Ovary (tissue), 9 donors: Measurements from ENCODE around the gene RAPSN. TPM values are rescaled to one million over a fixed set of nuclear protein-coding genes. Genes with fewer than 3 reads are reported as not detected.

ENCODE experiments used
- DNase-seq, 5 donors: peaks; one replicate each; pipeline ENCODE4 v3.0.0-alpha.2; 2019 to 2020
- H3K27ac ChIP-seq, 2 donors: fragments of 200-600 bp; one replicate each; pipeline versions ENCODE4 v1.5.1 to v1.8.0; 2019 to 2022
- H3K27me3 ChIP-seq: fragments of 200-600 bp; one replicate; pipeline ENCODE4 v1.8.0; 2022
- H3K36me3 ChIP-seq: fragments of 200-600 bp; sonication (generic); one replicate; pipeline ENCODE4 v1.5.1; 2019
- H3K4me1 ChIP-seq: one replicate; pipeline ENCODE4 v1.8.1; 2013; ENCODE audit warnings: mild to moderate bottlenecking, moderate library complexity; ENCODE audit not compliant: insufficient read depth
- H3K4me3 ChIP-seq: fragments of 200-600 bp; sonication (generic); one replicate; pipeline ENCODE4 v1.5.1; 2017
- H3K9me3 ChIP-seq, 2 donors: fragments of 200-600 bp in 1 of 2; sonication (generic) in 1 of 2; one replicate each; pipeline versions ENCODE4 v1.5.1 to v1.8.1; 2013 to 2019; ENCODE audit warnings: mild to moderate bottlenecking in 1 of 2, moderate library complexity in 1 of 2
- EP300 ChIP-seq: sonication (generic); formaldehyde crosslinking; IDR thresholded peaks from one replicate; pipeline ENCODE4 v1.6.1; 2017; ENCODE audit warnings: antibody characterized with exemption
- POLR2A ChIP-seq: fragments of 450-650 bp; IDR thresholded peaks from one replicate; pipeline ENCODE4 v1.6.1; 2017; ENCODE audit warnings: antibody characterized with exemption, mild to moderate bottlenecking, moderate library complexity
- WGBS, 3 donors: extraction: QIAGEN DNeasy Blood & Tissue Kit in 1 of 3; methylation state at CpG; one replicate each; pipeline versions ENCODE4 v1.1.5 to v1.1.7; 2013 to 2017; 5-methylcytosine and 5-hydroxymethylcytosine counted together
- intact Hi-C, 4 donors: fragments of 100-400 bp; cut with DNase I; formaldehyde crosslinking; loops; one replicate each; pipeline versions ENCODE4 v1.11.0 to v1.15.1; 2022 to 2023
- microRNA-seq, 3 donors: library from miRNA; unstranded; fragments of <30 nt; microRNA quantifications; one replicate each; pipeline versions ENCODE4 to v1.2.0, GENCODE V29; 2019 to 2020
- polyA plus RNA-seq, 2 donors: library from polyadenylated mRNA; stranded (reverse); fragments of 200-250 nt in 1 of 2; fragments of 350-450 nt in 1 of 2; fragmentation: Illumina TruSeq in 1 of 2; extraction: RNeasy Lipid Tissue Mini Kit (QIAGEN cat#74804) in 1 of 2; gene quantifications; one replicate each; pipeline ENCODE4 v1.2.3, GENCODE V29; 2013 to 2014
- small RNA-seq: library from RNA; depleted of rRNA; stranded (forward); fragments of <200 nt; gene quantifications from one replicate; pipeline ENCODE3, GENCODE V24; 2016
- total RNA-seq, 7 donors: library from RNA; depleted of rRNA in 2 of 7; stranded (reverse); fragments of >200 nt in 2 of 7; fragmentation: NEBNext Ultra II Directional in 3 of 7; extraction: Animal tissue kit (Norgen Biotek cat#: 25700) in 3 of 7; gene quantifications; one replicate each; pipeline versions ENCODE4 v1.1.0 to v1.2.4, GENCODE V29; 2016 to 2023
- TF ChIP-seq, protein P1 (sequence below), 3 donors: fragments of 450-650 bp in 2 of 3; fragments of 200-600 bp in 1 of 3; IDR thresholded peaks; one replicate each; pipeline versions ENCODE4 v1.5.1 to v1.8.0; 2016 to 2022; ENCODE audit warnings: antibody characterized with exemption in 3 of 3, mild to moderate bottlenecking in 1 of 3
- donor health status: DM: no; HTN: no; CAD: no; lungs with moderate emphysema.
- donor health status: DM: no; HTN: no; CAD: no.
- donor health status: Bipolar disorder and iron deficiency.
- donor health status: DM: yes; HTN: yes; CAD: no.
- donor health status: DM: no; HTN: no; CAD: no.
- donor health status: DM: yes; HTN: yes; CAD: no.

The RAPSN gene
- total and polyA plus RNA-seq, 9 donors, result 0.08 to 0.43 (median 0.28) TPM; not detected in 5

DNA sequence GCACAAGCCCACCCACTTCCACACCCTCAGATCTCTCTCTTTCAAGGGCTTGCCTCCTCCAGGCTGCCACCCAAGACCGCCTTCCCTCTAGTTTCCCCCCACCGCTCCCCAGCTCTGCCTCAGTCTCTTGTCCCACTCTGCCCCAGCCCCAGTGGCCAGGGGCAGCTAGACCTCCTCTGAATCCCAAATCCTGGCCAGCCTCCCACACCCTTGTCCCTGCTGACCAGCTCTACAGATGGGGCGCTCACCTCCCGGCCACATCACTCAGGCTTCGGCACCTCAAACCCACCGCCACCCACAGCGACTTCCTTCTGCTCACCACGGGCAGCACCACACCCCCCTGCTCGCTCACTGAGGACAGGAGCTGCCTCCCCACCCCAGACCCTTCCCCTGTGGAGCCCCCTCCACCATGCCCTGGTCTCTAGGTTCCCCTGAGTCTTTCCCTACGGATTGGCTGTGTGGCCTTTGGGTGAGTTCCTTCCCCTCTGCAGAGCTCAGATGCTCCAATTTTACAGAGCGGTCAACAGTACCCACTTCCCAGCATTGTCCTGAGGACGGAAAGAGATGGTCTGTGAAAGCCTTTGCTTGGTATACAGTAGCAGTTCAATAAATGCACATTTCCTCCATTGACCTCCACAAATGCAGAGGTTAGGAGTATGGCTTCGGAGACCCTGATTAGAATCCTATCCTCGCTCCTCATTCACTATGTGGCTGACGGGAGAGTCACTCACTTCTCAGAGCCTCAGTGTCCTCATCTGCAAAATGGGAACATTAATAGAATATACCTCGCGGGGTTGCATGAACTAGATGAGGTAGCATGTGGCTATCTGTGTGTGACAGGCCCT lies 59.1 kb downstream of the RAPSN start:
- DNase-seq, result peak in 1 of 5 donors; percentile 24
- H3K9me3 ChIP-seq, result no peaks in the 10 kb centered on the region
- no peak overlapping the region for H3K4me3 ChIP-seq
- no peak for TF ChIP-seq EP300
- no peak for TF ChIP-seq POLR2A
- TF ChIP-seq, protein P1, sequence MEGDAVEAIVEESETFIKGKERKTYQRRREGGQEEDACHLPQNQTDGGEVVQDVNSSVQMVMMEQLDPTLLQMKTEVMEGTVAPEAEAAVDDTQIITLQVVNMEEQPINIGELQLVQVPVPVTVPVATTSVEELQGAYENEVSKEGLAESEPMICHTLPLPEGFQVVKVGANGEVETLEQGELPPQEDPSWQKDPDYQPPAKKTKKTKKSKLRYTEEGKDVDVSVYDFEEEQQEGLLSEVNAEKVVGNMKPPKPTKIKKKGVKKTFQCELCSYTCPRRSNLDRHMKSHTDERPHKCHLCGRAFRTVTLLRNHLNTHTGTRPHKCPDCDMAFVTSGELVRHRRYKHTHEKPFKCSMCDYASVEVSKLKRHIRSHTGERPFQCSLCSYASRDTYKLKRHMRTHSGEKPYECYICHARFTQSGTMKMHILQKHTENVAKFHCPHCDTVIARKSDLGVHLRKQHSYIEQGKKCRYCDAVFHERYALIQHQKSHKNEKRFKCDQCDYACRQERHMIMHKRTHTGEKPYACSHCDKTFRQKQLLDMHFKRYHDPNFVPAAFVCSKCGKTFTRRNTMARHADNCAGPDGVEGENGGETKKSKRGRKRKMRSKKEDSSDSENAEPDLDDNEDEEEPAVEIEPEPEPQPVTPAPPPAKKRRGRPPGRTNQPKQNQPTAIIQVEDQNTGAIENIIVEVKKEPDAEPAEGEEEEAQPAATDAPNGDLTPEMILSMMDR (IDR thresholded peaks at IDR 0.05), result no peak
- intact Hi-C loops, result no loop called here
- H3K4me1 ChIP-seq, result no peaks in the 10 kb centered on the region
- H3K27ac ChIP-seq, result no peak overlapping the region
- 85 to 90% (median 88%) methylated on average over 17 of the region's 17 CpGs for WGBS, 3 donors
- H3K36me3 ChIP-seq, result no peaks in the 10 kb centered on the region
- no peaks in the 10 kb centered on the region for H3K27me3 ChIP-seq

DNA sequence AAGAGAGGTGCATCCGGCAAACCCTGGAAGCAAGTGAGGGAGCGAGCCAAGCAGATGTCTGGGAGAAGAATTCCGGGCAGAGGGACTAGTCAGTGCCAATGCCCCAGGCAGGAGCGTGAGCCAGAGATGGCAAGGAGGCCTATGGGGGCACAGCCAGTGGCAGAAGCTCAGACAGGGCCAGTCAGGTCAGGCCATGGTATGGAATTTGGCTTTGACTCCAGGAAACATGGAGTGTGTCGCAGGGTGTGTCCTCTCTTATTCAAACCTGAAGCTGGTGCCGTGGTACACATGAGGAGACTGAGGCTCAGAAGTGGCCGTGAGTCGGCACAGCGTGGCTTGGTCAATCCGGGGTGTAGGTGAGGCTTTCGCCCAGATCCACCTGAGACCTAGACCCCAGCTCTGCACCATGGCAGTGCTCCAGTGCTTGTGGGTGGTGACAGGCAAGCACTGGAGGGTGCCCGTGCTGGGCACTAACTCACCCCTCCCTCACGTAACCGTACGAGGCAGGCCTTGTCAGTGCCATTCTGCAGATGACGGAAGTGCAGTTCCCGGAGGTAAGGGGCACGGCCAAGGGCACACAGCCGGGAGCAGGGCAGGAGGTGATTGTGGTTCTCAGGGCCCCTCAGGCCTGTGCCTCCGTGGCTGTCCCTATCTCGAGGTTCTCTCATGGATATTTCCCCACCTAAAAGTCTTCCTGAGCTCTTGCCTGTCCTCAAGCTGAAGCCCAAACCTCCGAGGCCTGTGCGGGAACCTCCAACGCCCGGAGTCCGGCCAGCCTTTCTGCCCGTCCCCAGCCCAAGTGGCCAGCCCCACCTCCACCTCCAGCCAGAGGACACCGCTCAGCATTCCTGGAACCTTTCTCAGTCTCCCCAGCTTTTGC lies 60.0 kb downstream of the RAPSN start:
- no peaks in the 10 kb centered on the region for H3K27me3 ChIP-seq
- DNase-seq, result peak in 1 of 5 donors; percentile 28
- intact Hi-C loops, result no loop called here
- H3K27ac ChIP-seq, result no peak overlapping the region
- no peaks in the 10 kb centered on the region for H3K4me1 ChIP-seq
- no peaks in the 10 kb centered on the region for H3K9me3 ChIP-seq
- no peaks in the 10 kb centered on the region for H3K36me3 ChIP-seq
- no peak for TF ChIP-seq EP300
- no peak overlapping the region for H3K4me3 ChIP-seq
- WGBS, 3 donors, result 85 to 90% (median 86%) methylated on average over 27 to 28 of the region's 28 CpGs

DNA sequence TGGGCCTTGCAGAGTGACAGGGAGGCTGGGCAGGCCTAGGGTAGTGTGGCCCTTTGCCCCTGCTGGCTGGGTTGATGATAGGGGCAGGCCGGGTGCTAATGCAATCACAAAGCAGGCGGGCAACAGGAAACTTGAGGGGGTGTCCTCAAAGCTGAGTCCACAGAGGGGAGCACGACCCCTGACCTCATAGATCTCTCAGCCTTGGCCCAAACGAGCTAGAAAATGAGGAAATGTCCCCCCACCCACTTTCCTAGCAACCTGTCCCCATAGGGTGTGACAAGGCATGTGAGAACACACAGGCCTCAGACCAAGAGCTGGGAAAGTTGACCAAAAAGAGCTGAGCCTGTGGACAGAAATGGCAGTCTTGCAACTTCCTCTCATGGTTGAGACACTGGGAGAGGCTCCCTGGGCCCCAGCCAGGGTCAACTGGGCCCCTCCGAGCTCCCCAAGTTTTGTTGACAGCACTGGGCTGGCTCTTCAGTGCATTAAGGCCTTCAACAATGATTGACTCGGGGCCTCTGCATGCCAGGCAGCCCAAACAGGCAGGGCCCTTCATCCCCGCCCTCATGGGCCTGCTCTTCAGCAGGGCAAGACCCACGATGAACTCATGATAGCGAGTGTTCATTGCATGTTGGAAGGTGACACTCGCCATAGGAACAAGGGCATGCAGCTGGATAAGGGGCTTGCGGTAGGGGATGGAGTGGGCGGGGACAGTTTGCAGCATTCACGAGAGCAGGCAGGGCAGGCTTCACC lies 60.8 kb downstream of the RAPSN start:
- H3K4me3 ChIP-seq, result no peak overlapping the region
- 80 to 86% (median 83%) methylated on average over 13 of the region's 13 CpGs for WGBS, 3 donors
- H3K27ac ChIP-seq, result no peak overlapping the region
- no peaks in the 10 kb centered on the region for H3K4me1 ChIP-seq
- peak in 1 of 5 donors; percentile 29 for DNase-seq
- no peaks in the 10 kb centered on the region for H3K9me3 ChIP-seq
- H3K27me3 ChIP-seq, result no peaks in the 10 kb centered on the region
- intact Hi-C loops, result no loop called here
- no peaks in the 10 kb centered on the region for H3K36me3 ChIP-seq
- no peak for TF ChIP-seq POLR2A
- no peak for TF ChIP-seq EP300
- TF ChIP-seq, protein P1 (IDR thresholded peaks at IDR 0.05), result no peak

Small RNA genes within 50 kb of the gene (microRNA-seq; reads per million reads assigned to microRNA genes)
- 0 reads per million in 3 donors for gene MIR4487

Small RNA genes within 50 kb of the gene (small RNA-seq; reads per million reads assigned to genes)
- not detected for gene MIR4487

Other genes with a start within 250 kb of the RAPSN start
- 10 to 100 TPM; 20.0 to 34.7 (median 25.8) TPM for gene DDB2, start 234.2 kb downstream of the RAPSN start, total RNA-seq
- gene DDB2, start 234.2 kb downstream of the RAPSN start, polyA plus RNA-seq, result 10 to 100 TPM; 21.1 to 40.6 TPM
- 10 to 100 TPM; 15.1 to 25.5 (median 18.7) TPM for gene ACP2, start 200.3 kb downstream of the RAPSN start, total RNA-seq
- gene ACP2, start 200.3 kb downstream of the RAPSN start, polyA plus RNA-seq, result 10 to 100 TPM; 14.7 to 20.1 TPM
- 10 to 100 TPM; 19.4 to 39.7 (median 29.0) TPM for gene NR1H3, start 191.1 kb downstream of the RAPSN start, total RNA-seq
- gene NR1H3, start 191.1 kb downstream of the RAPSN start, polyA plus RNA-seq, result 10 to 100 TPM; 18.0 to 27.0 TPM
- gene MADD, start 179.0 kb downstream of the RAPSN start, total RNA-seq, result 10 to 100 TPM; 29.7 to 53.5 (median 40.1) TPM
- gene MADD, start 179.0 kb downstream of the RAPSN start, polyA plus RNA-seq, result 10 to 100 TPM; 20.3 to 35.4 TPM
- gene MYBPC3, start 96.4 kb downstream of the RAPSN start, total RNA-seq, result under 1 TPM in 3 of 7 donors, not detected in 4; 0.18 to 0.40 (median 0.32) TPM
- gene MYBPC3, start 96.4 kb downstream of the RAPSN start, polyA plus RNA-seq, result under 1 TPM; 0.05 to 0.22 TPM
- gene SPI1, start 70.6 kb downstream of the RAPSN start, total RNA-seq, result 10 to 100 TPM in 2 of 7 donors, 1 to 10 TPM in 5; 5.1 to 21.5 (median 8.5) TPM
- gene SPI1, start 70.6 kb downstream of the RAPSN start, polyA plus RNA-seq, result 1 to 10 TPM; 3.9 to 6.8 TPM
- gene SLC39A13, start 40.5 kb downstream of the RAPSN start, total RNA-seq, result 10 to 100 TPM; 38.7 to 60.2 (median 51.7) TPM
- gene SLC39A13, start 40.5 kb downstream of the RAPSN start, polyA plus RNA-seq, result 10 to 100 TPM in 1 of 2 donors, 1 to 10 TPM in 1; 2.8 to 54.8 TPM
- gene PSMC3, start 22.7 kb downstream of the RAPSN start, total RNA-seq, result 10 to 100 TPM; 60.7 to 89.6 (median 79.4) TPM
- 100 to 1,000 TPM; 104 to 267 TPM for gene PSMC3, start 22.7 kb downstream of the RAPSN start, polyA plus RNA-seq
- 100 to 1,000 TPM in 1 of 7 donors, 10 to 100 TPM in 6; 64.0 to 109 (median 74.9) TPM for gene CELF1, start 104.0 kb upstream of the RAPSN start, total RNA-seq
- 10 to 100 TPM; 25.0 to 48.3 TPM for gene CELF1, start 104.0 kb upstream of the RAPSN start, polyA plus RNA-seq
- 100 to 1,000 TPM in 1 of 7 donors, 10 to 100 TPM in 6; 33.8 to 103 (median 36.7) TPM for gene PTPMT1, start 116.5 kb upstream of the RAPSN start, total RNA-seq
- gene PTPMT1, start 116.5 kb upstream of the RAPSN start, polyA plus RNA-seq, result 10 to 100 TPM; 51.0 to 60.7 TPM
- 10 to 100 TPM; 14.4 to 21.6 (median 17.9) TPM for gene KBTBD4, start 129.8 kb upstream of the RAPSN start, total RNA-seq
- gene KBTBD4, start 129.8 kb upstream of the RAPSN start, polyA plus RNA-seq, result 10 to 100 TPM; 19.3 to 23.5 TPM
- gene NDUFS3, start 129.9 kb upstream of the RAPSN start, total RNA-seq, result 10 to 100 TPM; 40.8 to 73.2 (median 60.2) TPM
- 10 to 100 TPM; 61.4 to 76.9 TPM for gene NDUFS3, start 129.9 kb upstream of the RAPSN start, polyA plus RNA-seq
- gene FAM180B, start 137.5 kb upstream of the RAPSN start, total RNA-seq, result not detected
- gene FAM180B, start 137.5 kb upstream of the RAPSN start, polyA plus RNA-seq, result under 1 TPM in 1 of 2 donors, not detected in 1; 0.62 TPM
- 10 to 100 TPM in 6 of 7 donors, 1 to 10 TPM in 1; 9.1 to 29.6 (median 14.8) TPM for gene C1QTNF4, start 145.3 kb upstream of the RAPSN start, total RNA-seq
- 10 to 100 TPM in 1 of 2 donors, not detected in 1; 22.2 TPM for gene C1QTNF4, start 145.3 kb upstream of the RAPSN start, polyA plus RNA-seq
- 10 to 100 TPM; 13.0 to 44.1 (median 38.8) TPM for gene MTCH2, start 193.4 kb upstream of the RAPSN start, total RNA-seq
- 10 to 100 TPM; 20.4 to 51.2 TPM for gene MTCH2, start 193.4 kb upstream of the RAPSN start, polyA plus RNA-seq